ENCODE data around the gene TMED3.

GRCh38 chr15:79314186-79314585, 3.3 kb downstream of the TMED3 start:
- TF ChIP-seq EZH2 (IDR thresholded peaks at IDR 0.05; ENCODE audit: borderline replicate concordance, low read depth, low read length, poor library complexity, severe bottlenecking) (no peak), CTCF (conservative IDR thresholded peaks at IDR 0.05; ENCODE audit: low read depth, low read length) (no peak)
